ENCODE results near the gene BATF.

BATF gene

DNA sequence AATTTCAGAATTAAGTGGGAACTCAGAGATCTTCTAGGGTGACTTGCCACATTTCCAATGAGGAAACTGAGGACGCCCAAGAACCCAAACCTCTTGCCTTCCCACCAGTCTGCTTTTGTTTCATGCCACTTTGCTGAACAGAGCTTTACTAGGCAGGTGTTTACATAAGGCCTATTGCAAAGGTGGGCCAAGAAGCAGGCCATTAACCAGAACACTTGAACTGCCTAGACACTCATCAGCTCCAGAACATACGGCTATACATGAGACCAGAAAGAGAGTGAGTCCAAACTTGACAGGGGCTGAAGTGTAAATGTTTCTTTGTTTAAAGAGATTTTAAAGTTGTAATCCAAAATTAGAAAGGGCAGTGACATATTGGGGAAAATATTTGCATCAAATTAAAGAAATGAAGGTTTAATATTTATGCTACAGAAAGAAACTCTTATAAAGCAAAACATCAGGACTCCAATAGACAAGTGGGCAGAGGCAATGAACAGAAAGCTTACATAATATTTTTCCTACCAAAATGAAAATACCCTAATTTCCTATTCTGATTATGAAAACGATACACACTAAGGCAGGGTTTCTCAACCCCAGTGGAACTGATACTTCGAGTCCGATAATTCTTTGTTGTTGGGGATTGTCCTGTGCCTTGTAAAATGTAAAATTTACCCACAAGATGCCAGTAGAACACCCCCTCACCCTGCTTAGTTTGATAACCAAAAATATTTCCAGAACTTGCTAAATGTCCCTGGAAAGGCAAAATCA, 11.7 kb downstream of the BATF start:
- DNase-seq (ENCODE audit: low read depth): no peak

DNA sequence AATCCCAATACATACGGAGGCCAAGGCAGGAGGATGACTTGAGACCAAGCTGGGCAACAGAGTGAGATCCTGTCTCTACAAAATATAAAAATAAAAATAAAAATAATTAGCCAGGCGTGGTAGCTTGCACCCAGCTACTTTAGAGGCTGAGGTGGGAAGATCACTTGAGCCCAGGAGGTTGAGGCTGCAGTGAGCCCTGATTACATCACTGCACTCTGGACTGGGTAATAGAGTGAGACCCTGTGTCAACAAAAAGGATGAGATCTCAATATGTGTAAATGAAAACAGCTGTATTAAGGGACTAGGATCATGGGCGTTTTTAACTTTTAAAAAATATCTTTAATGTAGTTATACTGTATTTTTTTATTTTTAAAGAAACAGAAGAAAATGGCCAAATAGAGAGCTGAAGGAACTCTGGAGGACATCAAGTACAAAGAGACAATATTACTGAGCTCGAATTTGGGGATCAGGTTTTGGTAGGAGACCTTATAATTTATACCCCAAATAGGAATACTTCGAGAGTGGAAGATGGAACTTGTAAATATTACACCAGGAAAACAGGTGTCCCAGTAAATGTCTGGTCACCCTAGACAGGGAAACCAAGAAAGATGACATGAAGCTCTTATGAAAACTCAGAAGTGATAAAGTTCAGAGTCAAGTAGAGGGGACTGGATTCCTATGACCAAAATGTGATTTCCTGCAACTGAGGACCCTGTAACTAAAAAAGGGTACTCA, 13.1 kb downstream of the BATF start:
- no peak for DNase-seq (ENCODE audit: low read depth)

DNA sequence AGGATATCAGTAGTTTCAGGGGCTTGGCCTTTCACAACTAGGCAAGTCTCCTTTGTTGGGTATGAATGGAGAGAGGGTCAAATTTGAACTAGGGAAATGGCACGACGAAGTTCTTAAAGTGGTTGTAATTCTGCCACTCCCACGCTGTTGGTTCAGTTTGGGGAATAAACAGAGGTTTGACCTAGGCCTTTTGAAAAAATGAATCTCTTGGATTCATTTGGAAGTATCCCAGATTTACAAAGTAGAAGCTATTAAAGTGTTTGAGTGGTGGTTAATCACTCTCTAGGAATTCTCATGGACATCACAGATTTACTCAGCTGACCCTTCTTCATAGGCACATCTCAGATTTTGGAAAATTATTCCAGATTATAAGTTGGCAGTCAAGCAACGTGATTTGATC, 14.8 kb downstream of the BATF start:
- DNase-seq (ENCODE audit: low read depth): no peak

DNA sequence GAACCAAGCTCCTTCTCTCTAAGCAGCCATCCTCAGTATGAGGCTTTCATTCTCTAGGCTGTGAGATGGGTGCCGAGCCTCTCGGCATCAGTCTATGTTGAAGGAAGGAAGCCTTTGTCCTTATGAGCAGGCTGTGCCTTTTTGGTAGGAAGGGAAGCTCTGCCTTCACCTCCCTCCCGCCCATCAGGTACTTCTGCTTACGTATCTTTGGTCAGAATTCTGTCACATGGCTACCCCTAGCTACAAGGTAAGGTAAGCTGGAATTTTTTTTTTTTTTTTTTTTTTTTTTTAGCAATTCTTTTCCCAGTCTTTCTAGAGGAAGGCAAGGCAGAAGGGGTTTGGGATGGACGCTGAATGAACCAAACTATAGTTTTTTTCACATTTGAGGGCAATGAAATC, 16.9 kb downstream of the BATF start:
- DNase-seq (ENCODE audit: low read depth): no peak

DNA sequence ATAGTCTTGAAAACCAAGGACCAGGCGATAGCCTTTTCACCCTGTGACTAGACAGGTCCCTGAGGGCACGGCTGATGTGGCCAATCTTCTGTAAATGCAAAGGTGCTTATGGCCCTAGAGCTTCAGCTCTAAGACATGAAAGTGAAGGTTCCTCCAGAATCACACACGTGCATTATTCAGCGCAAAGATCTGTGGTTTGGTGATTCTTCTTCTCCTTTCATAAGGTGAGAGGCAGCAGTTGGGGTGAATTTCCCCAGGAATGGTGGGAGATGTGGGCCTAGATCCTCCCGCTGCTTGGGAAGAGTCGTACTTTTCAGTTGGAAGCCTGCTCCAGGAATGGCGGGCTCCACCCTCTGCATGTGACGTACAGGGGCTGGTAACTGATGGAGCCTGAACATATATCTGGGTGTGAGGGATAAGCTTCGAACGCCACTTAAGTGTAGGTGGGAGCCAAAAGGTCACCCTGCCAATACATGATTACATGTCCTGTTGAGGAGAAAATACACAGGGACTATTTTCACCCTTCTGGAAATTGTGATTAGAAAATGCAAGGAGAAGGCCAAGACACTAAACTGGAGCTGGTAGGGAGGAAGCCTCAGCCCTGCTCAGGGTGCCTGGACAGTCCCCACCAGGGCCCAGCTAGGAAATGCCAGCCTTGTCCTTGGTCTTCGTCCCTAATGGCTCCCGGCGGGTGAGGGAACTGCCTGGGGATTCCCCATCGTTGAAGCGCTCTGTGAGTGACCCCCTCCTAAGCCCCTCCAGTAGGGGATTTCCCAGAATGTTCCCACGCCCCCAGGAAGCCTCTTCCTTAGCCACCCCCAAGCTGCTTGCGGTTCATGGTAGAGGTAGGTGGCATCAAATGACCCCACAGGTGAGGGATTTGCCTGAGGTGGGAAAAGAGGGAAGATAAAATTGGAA, 17.6 kb downstream of the BATF start:
- no peak for DNase-seq (ENCODE audit: low read depth)

DNA sequence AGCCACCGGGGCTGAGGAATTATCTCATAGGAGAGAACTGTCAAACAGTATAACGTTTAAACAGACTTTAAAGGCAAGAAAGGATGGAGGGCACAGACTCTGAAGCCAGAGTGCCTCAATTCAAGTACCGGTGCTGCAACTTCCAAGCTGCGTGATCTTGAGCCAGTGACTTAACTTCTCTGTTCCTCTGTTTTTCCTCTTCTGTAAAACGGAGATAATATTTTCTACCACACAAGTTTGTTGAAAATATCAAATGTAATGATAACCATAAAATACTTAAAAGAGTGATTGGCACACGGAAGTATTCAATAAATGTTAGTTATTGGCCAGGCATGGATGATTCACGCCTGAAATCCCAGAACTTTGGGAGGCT, 18.2 kb downstream of the BATF start:
- DNase-seq (ENCODE audit: low read depth): no peak

DNA sequence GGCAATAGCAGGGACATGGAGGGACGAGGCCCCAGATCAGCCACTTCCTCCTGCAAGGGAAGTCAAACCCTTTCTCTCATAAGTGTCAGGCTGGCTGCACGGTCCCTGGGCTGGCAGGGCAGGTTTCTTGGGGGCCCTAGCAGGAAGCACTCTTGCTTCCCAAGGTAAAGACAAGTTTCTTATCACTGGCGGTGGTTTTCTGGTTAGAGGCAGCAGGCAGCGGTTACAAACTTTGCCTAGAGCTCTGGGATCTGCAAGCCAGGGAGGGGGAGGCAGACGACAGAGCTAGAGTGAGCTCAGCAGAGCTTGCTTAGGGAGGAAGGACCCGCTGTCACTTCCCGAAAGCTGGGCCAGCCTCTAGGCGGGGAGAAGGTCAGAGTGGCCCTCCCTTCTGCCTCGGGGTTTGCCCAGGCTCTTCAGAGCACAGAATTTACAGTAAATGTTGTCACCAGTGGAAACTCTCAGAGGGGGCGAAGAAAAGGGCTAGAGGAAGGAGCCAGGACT, 20.4 kb downstream of the BATF start:
- DNase-seq (ENCODE audit: low read depth): peak; percentile 58

DNA sequence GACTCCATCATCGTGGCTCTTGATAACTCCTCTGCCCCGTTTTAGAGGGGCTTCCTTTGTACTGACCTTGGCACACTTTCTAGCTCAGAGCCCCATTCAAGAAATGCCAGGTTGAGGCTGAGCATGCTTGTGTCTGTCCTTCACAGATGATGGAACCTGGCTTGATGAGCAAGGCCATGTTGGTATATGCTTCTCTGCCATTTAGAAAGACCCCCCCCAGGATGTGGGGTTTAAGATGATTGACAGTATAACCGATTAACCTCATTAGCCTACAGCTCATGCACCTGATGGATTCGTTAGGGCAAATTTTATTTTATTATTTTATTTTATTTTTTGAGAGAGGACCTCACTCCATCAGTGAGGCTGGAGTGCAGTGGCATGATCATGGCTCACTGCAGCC, 21.0 kb downstream of the BATF start:
- DNase-seq (ENCODE audit: low read depth): no peak

DNA sequence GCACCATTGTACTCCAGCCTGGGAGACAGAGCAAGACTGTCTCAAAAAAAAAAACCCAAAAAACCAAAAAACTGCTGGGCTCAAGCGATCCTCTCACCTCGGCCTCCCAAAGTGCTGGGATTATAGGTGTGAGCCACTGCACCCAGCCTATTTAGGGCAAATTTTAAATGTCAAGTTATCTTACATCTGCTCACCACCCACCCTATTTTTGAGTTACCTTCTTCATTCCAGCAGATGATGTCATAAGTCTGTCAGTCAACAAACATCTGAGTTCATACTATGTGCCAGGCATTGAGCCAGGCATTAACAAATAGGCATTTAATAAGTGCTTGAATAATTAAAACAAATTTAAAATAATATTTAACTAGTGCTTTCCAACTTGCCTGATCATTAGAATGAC, 21.5 kb downstream of the BATF start:
- DNase-seq (ENCODE audit: low read depth): no peak

DNA sequence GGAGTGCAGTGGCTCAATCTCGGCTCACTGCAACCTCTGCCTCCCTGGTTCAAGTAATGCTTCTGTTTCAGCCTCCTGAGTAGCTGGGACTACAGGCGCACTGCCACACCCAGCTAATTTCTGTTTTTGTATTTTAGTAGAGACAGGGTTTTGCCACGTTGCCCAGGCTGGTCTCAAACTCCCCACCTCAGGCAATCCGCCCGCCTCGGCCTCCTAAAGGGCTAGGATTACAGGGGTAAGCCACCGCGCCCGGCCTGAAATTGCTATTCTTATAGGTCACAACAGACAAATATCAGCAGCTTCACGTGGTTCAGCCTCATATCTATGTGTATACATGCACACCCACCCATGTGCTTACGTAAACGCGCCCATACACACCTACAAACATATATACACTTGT, 23.6 kb downstream of the BATF start:
- DNase-seq (ENCODE audit: low read depth): no peak

DNA sequence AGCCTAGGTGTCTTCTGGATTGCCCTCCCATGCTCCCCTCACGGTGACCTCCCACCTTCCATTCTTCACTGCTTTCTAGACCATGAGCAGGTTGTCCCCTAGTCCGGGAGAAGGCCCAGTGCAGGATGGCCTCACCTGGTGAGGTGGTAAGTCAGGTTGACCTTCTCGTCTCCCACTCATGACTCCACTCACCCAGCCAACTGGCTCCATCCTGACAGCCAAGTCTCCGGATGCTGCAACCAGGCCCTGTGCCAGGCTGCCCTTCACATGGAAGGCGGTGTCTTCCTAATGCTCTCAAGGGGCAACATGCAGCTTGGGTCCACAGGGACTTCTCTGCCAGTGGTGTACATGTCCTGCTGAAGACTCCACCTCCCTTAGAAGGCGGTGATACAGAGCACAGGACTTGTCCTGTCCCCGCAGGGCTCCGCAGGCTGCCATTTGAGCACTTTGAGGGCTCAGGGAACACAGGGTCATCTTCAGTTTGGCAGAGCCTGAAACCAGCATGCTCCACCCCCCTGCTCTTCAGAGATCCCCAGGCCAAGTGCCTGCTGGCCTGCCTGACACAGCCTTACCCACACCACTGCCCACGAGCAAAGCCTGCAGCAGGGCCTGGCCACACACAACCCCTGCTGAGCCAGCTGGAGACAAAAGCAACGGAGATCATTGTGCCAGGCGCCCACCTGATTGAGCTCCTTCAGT, 25.4 kb downstream of the BATF start:
- DNase-seq (ENCODE audit: low read depth): no peak

DNA sequence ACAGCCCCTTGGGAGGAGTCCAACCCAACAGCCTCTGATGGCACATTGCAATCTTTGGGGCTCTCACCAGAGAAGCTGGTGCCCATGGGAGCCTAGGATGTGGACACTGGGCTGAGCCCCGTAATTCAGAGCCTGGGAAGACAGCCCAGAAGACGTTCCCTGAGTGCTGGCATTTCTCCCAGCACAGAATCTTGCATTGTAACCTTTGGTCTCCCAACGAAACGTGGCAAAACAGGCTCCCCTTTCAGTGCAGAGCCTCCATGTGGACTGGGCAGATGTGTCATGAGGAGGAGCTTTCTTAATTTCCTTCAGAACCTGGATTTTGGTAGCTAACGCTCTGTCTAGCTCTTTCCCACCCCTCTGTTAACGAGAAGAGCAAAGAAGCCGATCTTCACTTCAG, 26.3 kb downstream of the BATF start:
- DNase-seq (ENCODE audit: low read depth): no peak

DNA sequence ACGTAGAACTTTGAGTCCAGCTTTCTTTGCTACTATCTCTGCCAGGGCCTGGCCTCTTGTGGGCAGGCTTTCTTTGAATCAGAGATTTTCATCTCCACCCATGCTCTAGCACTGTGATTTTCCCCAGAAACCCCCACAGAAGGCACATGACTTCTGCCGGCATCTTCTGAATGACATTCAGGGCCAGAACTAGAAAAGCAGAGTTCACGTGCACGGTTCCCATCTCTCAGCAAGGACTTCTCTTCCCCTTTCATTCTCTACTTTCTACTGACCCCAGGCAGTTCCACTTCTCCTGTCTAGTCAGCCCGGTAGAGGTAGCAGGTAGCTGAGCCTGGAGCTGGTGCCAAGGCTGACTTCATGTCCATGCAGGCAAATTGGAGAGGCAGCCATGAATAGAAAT, 26.9 kb downstream of the BATF start:
- no peak for DNase-seq (ENCODE audit: low read depth)

DNA sequence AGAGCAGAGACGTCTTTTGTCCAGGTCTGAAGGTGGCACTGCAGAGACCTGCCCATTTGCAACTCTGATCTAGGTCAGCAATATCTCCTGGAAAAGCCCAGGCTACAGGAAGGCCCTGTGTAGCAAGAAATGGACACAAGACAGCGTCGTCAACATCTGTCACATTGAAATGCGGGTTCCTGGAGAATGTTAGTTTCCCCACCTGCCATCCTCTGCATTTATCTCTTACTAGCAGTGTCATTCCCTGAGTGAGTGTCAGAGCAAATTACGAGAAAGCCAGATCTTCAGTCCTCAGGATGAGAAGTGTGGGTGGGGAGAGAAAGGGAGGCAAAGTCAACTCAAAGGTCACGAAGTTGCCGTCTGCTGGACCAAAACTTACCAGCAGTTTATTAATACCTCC, 28.8 kb downstream of the BATF start:
- no peak for DNase-seq (ENCODE audit: low read depth)

DNA sequence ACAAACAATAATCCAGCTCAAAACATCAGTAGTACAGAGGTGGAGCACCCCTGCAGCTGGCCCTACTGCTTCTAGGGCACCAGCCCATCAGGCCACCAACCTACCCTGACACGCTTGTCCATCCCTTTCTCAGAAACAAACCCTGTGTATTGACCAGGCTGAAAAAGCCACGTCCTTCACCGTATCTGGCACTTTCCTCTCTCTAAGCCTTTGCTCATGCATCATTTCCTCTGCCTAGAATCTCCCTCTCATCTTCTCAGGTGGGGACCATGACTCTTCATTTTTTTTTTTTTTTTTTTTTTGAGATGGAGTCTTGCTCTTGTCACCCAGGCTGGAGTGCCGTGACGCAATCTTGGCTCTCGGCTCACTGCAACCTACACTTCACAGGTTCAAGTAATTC, 30.9 kb downstream of the BATF start:
- no peak for DNase-seq (ENCODE audit: low read depth)

DNA sequence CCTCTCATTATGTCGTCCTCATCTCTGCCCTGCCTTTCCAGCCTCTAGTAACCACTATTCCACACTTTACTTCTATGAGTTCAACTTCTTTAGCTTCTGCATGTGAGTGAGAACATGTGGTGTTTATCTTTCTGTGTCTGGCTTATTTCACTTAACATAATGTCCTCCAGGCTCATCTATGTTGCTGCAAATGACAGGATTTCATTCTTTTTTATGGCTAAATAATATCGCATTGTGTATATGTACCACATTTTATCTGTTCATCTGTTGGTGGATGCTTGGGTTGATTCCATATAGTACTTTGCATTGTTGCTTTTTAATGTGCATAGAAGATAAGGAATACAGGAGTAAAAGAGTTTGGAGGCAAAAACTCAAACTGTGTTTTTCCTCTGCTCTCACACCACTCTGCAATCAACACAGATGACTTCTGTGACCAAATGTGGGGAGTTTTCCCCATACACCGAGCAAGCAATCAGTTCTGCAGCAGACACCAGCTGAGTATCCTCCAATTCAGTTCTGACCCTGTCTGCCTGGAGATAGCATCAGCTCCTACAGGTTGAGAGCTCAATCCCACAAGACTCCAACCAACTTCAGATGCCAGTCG, 31.6 kb downstream of the BATF start:
- DNase-seq (ENCODE audit: low read depth): no peak

DNA sequence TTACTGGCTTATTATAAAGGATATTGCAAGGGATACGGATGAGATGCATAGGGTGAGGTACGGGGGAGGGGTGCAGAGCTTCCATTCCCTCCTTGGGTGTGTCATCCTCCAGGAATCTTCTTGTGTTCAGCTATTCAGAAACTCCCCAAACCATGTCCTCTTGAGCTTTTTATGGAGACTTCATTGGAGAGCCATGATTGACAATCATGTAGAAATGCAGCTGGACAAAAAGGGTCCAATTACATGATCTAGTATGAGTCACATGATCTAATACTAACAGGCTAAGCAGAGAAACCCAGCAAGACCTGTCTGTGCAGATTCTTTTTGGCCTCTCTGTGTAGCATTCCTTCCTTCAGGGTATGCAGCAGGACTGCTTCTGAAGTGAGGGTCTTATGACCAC, 32.2 kb downstream of the BATF start:
- DNase-seq (ENCODE audit: low read depth): no peak

DNA sequence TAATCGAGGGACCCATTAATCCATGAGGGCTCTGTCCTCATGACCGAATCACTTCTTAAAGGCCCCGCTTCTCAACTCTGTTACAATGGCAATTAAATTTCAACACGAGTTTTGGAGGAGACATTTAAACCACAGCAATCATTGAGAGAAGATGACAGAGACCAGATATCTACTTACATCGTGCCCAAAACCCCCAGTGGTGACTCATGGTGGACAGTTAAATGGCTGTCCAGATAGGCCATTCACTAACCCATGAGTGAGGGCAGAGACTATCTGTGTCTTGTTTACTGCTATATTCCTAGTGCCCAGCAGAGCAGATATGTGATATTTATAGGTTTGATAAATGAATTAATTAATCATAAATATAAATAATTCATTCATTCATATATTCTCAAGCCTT, 36.2 kb downstream of the BATF start:
- no peak for DNase-seq (ENCODE audit: low read depth)

DNA sequence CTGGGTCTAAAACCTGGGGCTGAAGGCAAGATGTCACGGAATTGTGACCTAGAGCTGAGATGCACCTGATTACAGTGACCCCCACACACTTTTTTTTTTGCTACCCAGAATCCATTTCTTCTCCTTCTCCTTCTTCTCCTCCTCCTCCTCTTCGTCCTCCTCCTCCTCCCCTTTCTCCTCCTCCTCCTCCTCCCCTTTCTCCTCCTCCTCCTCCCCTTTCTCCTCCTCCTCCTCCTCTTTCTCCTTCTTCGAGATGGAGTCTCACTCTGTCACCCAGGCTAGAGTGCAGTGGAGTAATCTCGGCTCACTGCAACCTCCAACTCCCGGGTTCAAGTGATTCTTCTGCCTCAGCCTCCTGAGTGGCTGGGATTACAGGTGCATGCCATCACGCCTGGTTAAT, 36.8 kb downstream of the BATF start:
- DNase-seq (ENCODE audit: low read depth): no peak

DNA sequence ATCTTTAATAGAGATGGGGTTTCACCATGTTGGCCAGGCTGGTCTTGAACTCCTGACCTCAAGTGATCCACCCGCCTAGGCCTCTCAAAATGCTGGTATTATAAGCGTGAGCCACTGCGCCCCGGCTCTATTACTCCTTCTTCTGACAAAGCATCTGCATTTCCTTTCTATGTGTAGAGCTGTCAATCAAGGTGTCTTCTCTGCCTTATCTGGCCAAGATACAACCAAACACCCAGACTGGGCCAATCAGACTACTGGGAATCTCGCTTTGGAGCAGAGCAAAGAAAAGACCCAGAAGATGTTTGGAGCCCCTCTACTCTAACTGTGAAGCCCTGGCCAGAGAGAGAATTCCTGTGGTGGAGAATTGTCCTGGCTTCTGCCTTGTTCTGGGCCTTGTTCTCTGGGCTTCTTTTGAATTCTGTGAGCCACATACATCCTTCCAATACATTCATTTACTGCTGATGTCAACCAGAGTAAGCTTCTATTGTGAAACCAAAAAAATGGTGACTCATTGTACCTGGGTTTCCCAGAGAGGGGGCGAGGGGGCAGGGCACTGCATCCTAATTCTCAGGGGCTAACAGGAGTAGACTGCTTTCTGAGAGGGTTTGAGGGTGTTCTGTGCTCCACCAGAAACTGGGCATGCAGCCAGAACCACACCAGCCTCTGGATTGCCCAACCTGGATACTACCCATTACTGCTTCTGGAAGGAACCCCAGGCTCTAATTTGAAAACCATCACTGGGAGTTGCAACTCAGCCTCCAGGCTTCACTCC, 37.4 kb downstream of the BATF start:
- no peak for DNase-seq (ENCODE audit: low read depth)

DNA sequence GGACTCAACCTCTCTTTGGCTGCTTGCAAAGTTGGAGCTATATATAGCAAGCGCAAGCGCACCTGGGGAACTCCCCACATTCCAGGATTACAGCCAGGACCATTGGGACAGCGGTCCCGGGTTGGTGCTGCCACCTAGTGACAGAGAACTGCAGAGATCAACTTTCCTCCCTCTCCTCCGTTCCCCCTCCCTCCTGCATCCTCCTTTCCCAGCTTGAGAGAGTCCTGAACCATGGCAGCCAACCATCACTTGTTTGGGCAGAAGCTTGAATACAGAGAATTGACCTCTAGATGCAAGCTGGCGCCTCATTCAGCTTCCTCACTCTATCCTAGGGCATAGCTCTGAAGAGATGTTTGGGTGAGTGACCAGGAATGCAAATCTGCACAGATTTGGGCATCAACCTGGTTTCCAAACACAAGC, 38.8 kb downstream of the BATF start:
- no peak for DNase-seq (ENCODE audit: low read depth)
